Measurements from ENCODE around the gene RETREG2. TPM values are rescaled to one million over a fixed set of nuclear protein-coding genes. Genes with fewer than 3 reads are reported as not detected.

The RETREG2 gene
- polyA plus RNA-seq, 1 donor from 2014 or later: 156 TPM

- Histone ChIP-seq H4K20me1 (ENCODE audit: insufficient read depth) (no peaks in the 10 kb centered on the region), H3K27ac (ENCODE audit: low read length) (no peak overlapping the region), H3F3A (ENCODE audit: insufficient read depth, low read length, poor library complexity, severe bottlenecking) (no peaks in the 10 kb centered on the region), H3K79me2 (replicated peaks; ENCODE audit: insufficient read depth, low read length) (no peaks in the 10 kb centered on the region), H3K4me2 (ENCODE audit: low read length) (no peak overlapping the region), H3K9ac (ENCODE audit: low read length) (no peak overlapping the region), H3K9me2 (ENCODE audit: insufficient read depth, low read length) (no peaks in the 10 kb centered on the region), H3K27me3 (ENCODE audit: insufficient read depth, low read depth, low read length) (no peaks in the 10 kb centered on the region), H2AFZ (ENCODE audit: low read depth, low read length) (no peak overlapping the region), H3K36me3 (ENCODE audit: insufficient read depth, low read length) (no peaks in the 10 kb centered on the region), H3K9me3 (ENCODE audit: low read length) (no peaks in the 10 kb centered on the region), H3K4me3 (ENCODE audit: low read length) (no peak overlapping the region)
- no peak for TF ChIP-seq CTCF (IDR thresholded peaks at IDR 0.05; ENCODE audit: poor library complexity, severe bottlenecking)
- no peak for TF ChIP-seq SMC3 (conservative IDR thresholded peaks at IDR 0.05; ENCODE audit: poor library complexity)
- no peak for TF ChIP-seq TAF1 (IDR thresholded peaks at IDR 0.05; ENCODE audit: low read depth)
- no peak for TF ChIP-seq REST (IDR thresholded peaks at IDR 0.05; ENCODE audit: borderline replicate concordance)
These were observed 14.9 kb upstream of the RETREG2 start for GRCh38 chr2:219163156-219163555.

GRCh38 chr2:219165058-219165911, 12.8 kb upstream of the RETREG2 start:
- TF ChIP-seq SMC3 (conservative IDR thresholded peaks at IDR 0.05; ENCODE audit: poor library complexity) (no peak), POLR2AphosphoS5 (IDR thresholded peaks at IDR 0.05) (no peak), RAD21 (conservative IDR thresholded peaks at IDR 0.05) (no peak), TAF1 (IDR thresholded peaks at IDR 0.05; ENCODE audit: low read depth) (no peak), EP300 (conservative IDR thresholded peaks at IDR 0.05; ENCODE audit: poor library complexity, severe bottlenecking) (no peak), MXI1 (conservative IDR thresholded peaks at IDR 0.05; ENCODE audit: poor library complexity, severe bottlenecking) (no peak)

More at GRCh38 chr2:219165058-219165911, 12.8 kb upstream of the RETREG2 start:
- no peaks in the 10 kb centered on the region for H3K27me3 ChIP-seq (ENCODE audit: insufficient read depth, low read depth, low read length)
- no peaks in the 10 kb centered on the region for H3K9me2 ChIP-seq (ENCODE audit: insufficient read depth, low read length)
- H3K4me2 ChIP-seq (ENCODE audit: low read length): no peak overlapping the region
- H4K20me1 ChIP-seq (ENCODE audit: insufficient read depth): no peaks in the 10 kb centered on the region
- H3K9ac ChIP-seq (ENCODE audit: low read length): no peak overlapping the region
- no peak overlapping the region for H3K27ac ChIP-seq (ENCODE audit: low read length)
- no peak overlapping the region for H2AFZ ChIP-seq (ENCODE audit: low read depth, low read length)
- no peaks in the 10 kb centered on the region for H3K36me3 ChIP-seq (ENCODE audit: insufficient read depth, low read length)
- no peaks in the 10 kb centered on the region for H3K9me3 ChIP-seq (ENCODE audit: low read length)
- no peak overlapping the region for H3K4me3 ChIP-seq (ENCODE audit: low read length)
- H3K79me2 ChIP-seq (replicated peaks; ENCODE audit: insufficient read depth, low read length): no peaks in the 10 kb centered on the region
- no peaks in the 10 kb centered on the region for H3F3A ChIP-seq (ENCODE audit: insufficient read depth, low read length, poor library complexity, severe bottlenecking)
